Measurements from ENCODE around the gene RGL1. TPM values are rescaled to one million over a fixed set of nuclear protein-coding genes. Genes with fewer than 3 reads are reported as not detected.

RGL1 gene
- total and polyA plus RNA-seq, 2 donors (not counting 3 experiments of a cell fraction or from before 2014, with no cell fraction given): 19.8 to 35.3 TPM

GRCh38 chr1:183962903-183963302 lies 158.0 kb downstream of the RGL1 start:
- H3K79me2 ChIP-seq (ENCODE audit: control insufficient read depth, insufficient read depth, low read length): no peaks in the 10 kb centered on the region
- H3K4me1 ChIP-seq (ENCODE audit: control insufficient read depth, extremely low read depth, insufficient read depth, low read length): no peaks in the 10 kb centered on the region
- no peak for TF ChIP-seq GATA2 (IDR thresholded peaks at IDR 0.05; ENCODE audit: insufficient read depth, insufficient read length, low read depth, low read length)
- TF ChIP-seq CTCF (IDR thresholded peaks at IDR 0.05; ENCODE audit: extremely low read depth in 1 of 2, insufficient read depth in 1 of 2, low read depth in 1 of 2, low read length in 2 of 2): no peak
- TF ChIP-seq POLR2AphosphoS5 (IDR thresholded peaks at IDR 0.05; ENCODE audit: insufficient read depth, low read depth, low read length): no peak
- TF ChIP-seq FOS (IDR thresholded peaks at IDR 0.05; ENCODE audit: borderline replicate concordance, insufficient read depth, low read length): no peak
- no peak for TF ChIP-seq POLR2A (IDR thresholded peaks at IDR 0.05; ENCODE audit: low read depth, low read length)
- TF ChIP-seq MYC (IDR thresholded peaks at IDR 0.05; ENCODE audit: low read depth, low read length): no peak
- no peak for TF ChIP-seq MAX (IDR thresholded peaks at IDR 0.05; ENCODE audit: insufficient read depth, insufficient read length)
- no peak for TF ChIP-seq EZH2 (IDR thresholded peaks at IDR 0.05; ENCODE audit: borderline replicate concordance, low read depth, low read length, severe bottlenecking)
- no peak for TF ChIP-seq JUN (IDR thresholded peaks at IDR 0.05; ENCODE audit: borderline replicate concordance, insufficient read depth, insufficient read length, low read depth)
- H3K36me3 ChIP-seq (ENCODE audit: control insufficient read depth in 2 of 2, extremely low read depth in 1 of 2, insufficient read depth in 2 of 2, low read length in 2 of 2): no peaks in the 10 kb centered on the region
- no peak overlapping the region for H3K9ac ChIP-seq (replicated peaks; ENCODE audit: extremely low read depth, insufficient read depth, low read length)
- no peaks in the 10 kb centered on the region for H3K9me1 ChIP-seq (replicated peaks; ENCODE audit: control insufficient read depth, extremely low read depth, insufficient read depth, low read length)
- no peak overlapping the region for H3K4me3 ChIP-seq (replicated peaks in 1 of 3; ENCODE audit: insufficient read depth in 1 of 3, low read depth in 1 of 3, low read length in 3 of 3)
- H4K20me1 ChIP-seq (replicated peaks; ENCODE audit: control insufficient read depth, extremely low read depth, insufficient read depth, low read length): no peaks in the 10 kb centered on the region
- no peak overlapping the region for H3K27ac ChIP-seq (ENCODE audit: insufficient read depth, low read depth, low read length)
- POLR2A ChIA-PET: no interaction called here
- CTCF ChIA-PET: no interaction called here
- H3K9me3 ChIP-seq (replicated peaks; ENCODE audit: control insufficient read depth, insufficient read depth, low read length): no peaks in the 10 kb centered on the region
- FAIRE-seq: no peak
- peaks cover 2 to 14% of the 10 kb centered on the region in 2 experiments for H3K27me3 ChIP-seq (ENCODE audit: control insufficient read depth in 2 of 2, insufficient read depth in 2 of 2, low read length in 2 of 2)
- no TSS peak for BruUV-seq (replicated peaks)
- no peak overlapping the region for H3K4me2 ChIP-seq (ENCODE audit: insufficient read depth, low read length)
- no peak overlapping the region for H2AFZ ChIP-seq (ENCODE audit: low read depth, low read length)
- intact Hi-C loops (cut with micrococcal nuclease): no loop called here
- dilution Hi-C loops (cut with MboI; ENCODE audit: extremely low pct_ligation_motif_present, low sequenced_read_pairs): no loop called here
- DNase-seq (ENCODE audit: low read depth, low spot score): no peak

Data from endothelial cell of umbilical vein (primary cell).